ENCODE results near the gene ACBD3.

ACBD3 gene

DNA sequence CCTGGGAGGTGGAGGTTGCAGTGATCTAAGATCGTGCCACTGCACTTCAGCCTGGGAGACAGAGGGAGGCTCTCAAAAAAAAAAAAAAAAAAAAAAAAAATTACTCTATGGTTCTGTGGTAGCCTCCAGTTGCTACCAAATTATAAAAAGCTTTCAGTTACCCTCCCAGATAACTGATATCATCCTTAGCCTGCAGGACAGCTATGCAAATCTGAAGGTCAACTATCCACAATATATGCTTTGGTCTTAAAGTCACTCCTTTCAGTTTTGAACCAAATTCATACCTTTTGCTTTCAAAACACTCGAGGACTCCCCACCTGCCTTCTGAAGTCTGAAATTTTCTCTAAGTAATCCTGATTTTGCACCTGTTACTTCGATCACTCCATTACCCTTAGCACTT is 40.1 kb upstream of the ACBD3 start:
- Histone ChIP-seq H3K4me3 (ENCODE audit: low read depth in 1 of 2, low read length in 2 of 2) (no peak overlapping the region), H3K27me3 (ENCODE audit: insufficient read depth, low read length, poor library complexity) (no peaks in the 10 kb centered on the region), H3K79me2 (ENCODE audit: insufficient read depth, low read length) (no peaks in the 10 kb centered on the region), H3K27ac (ENCODE audit: low read length) (no peak overlapping the region), H3K9me3 (ENCODE audit: insufficient read depth, low read length, severe bottlenecking) (no peaks in the 10 kb centered on the region), H2AFZ (ENCODE audit: low read depth, low read length) (no peak overlapping the region), H3K36me3 (ENCODE audit: insufficient read depth, low read length) (peaks cover 23% of the 10 kb centered on the region; the same call in 1 of the 2 replicates), H3K4me2 (ENCODE audit: insufficient read depth, low read length) (no peak overlapping the region), H4K20me1 (ENCODE audit: insufficient read depth, low read length) (no peaks in the 10 kb centered on the region), H3K4me1 (ENCODE audit: insufficient read depth, low read length) (no peaks in the 10 kb centered on the region), H3K9ac (ENCODE audit: low read depth, low read length) (no peak overlapping the region)
- no peak for ATAC-seq (ENCODE audit: insufficient read depth, low read depth)
- no peak for DNase-seq
- TF ChIP-seq EZH2 (IDR thresholded peaks at IDR 0.05; ENCODE audit: borderline replicate concordance, low read depth, low read length, severe bottlenecking), result no peak
- TF ChIP-seq, protein P1, sequence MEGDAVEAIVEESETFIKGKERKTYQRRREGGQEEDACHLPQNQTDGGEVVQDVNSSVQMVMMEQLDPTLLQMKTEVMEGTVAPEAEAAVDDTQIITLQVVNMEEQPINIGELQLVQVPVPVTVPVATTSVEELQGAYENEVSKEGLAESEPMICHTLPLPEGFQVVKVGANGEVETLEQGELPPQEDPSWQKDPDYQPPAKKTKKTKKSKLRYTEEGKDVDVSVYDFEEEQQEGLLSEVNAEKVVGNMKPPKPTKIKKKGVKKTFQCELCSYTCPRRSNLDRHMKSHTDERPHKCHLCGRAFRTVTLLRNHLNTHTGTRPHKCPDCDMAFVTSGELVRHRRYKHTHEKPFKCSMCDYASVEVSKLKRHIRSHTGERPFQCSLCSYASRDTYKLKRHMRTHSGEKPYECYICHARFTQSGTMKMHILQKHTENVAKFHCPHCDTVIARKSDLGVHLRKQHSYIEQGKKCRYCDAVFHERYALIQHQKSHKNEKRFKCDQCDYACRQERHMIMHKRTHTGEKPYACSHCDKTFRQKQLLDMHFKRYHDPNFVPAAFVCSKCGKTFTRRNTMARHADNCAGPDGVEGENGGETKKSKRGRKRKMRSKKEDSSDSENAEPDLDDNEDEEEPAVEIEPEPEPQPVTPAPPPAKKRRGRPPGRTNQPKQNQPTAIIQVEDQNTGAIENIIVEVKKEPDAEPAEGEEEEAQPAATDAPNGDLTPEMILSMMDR (IDR thresholded peaks at IDR 0.05; ENCODE audit: borderline replicate concordance, extremely low read depth, low read length, poor library complexity, severe bottlenecking), result no peak

DNA sequence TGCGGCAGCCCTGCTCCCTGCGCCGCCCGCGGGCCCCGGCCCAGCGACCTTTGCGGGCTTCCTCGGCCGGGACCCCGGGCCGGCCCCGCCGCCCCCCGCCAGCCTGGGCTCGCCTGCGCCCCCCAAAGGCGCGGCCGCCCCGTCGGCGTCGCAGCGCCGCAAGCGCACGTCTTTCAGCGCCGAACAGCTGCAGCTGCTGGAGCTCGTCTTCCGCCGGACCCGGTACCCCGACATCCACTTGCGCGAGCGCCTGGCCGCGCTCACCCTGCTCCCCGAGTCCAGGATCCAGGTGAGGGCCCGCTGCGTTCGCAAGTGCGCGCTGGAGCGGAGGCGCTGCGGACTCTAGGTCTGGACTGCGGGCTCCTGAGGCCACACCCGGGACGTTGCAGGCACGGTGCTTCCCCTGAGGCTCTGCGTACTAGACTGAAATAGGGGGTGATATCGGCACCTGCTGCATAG is 37.3 kb upstream of the ACBD3 start:
- no peak for ATAC-seq (ENCODE audit: insufficient read depth, low read depth)
- H3K27me3 ChIP-seq (ENCODE audit: insufficient read depth, low read length, poor library complexity), result no peaks in the 10 kb centered on the region
- H3K27ac ChIP-seq (ENCODE audit: low read length), result no peak overlapping the region
- TF ChIP-seq, protein P1 (IDR thresholded peaks at IDR 0.05; ENCODE audit: borderline replicate concordance, extremely low read depth, low read length, poor library complexity, severe bottlenecking), result no peak
- TF ChIP-seq EZH2 (IDR thresholded peaks at IDR 0.05; ENCODE audit: borderline replicate concordance, low read depth, low read length, severe bottlenecking), result no peak
- H3K9ac ChIP-seq (ENCODE audit: low read depth, low read length), result no peak overlapping the region
- no peak overlapping the region for H2AFZ ChIP-seq (ENCODE audit: low read depth, low read length)
- no peak overlapping the region for H3K4me3 ChIP-seq (ENCODE audit: low read depth in 1 of 2, low read length in 2 of 2)
- H3K79me2 ChIP-seq (ENCODE audit: insufficient read depth, low read length), result no peaks in the 10 kb centered on the region
- no peaks in the 10 kb centered on the region for H4K20me1 ChIP-seq (ENCODE audit: insufficient read depth, low read length)
- H3K36me3 ChIP-seq (ENCODE audit: insufficient read depth, low read length), result peaks cover 4% of the 10 kb centered on the region; the same call in 1 of the 2 replicates
- H3K4me1 ChIP-seq (ENCODE audit: insufficient read depth, low read length), result no peaks in the 10 kb centered on the region
- H3K4me2 ChIP-seq (ENCODE audit: insufficient read depth, low read length), result no peak overlapping the region
- H3K9me3 ChIP-seq (ENCODE audit: insufficient read depth, low read length, severe bottlenecking), result no peaks in the 10 kb centered on the region
- no peak for DNase-seq

DNA sequence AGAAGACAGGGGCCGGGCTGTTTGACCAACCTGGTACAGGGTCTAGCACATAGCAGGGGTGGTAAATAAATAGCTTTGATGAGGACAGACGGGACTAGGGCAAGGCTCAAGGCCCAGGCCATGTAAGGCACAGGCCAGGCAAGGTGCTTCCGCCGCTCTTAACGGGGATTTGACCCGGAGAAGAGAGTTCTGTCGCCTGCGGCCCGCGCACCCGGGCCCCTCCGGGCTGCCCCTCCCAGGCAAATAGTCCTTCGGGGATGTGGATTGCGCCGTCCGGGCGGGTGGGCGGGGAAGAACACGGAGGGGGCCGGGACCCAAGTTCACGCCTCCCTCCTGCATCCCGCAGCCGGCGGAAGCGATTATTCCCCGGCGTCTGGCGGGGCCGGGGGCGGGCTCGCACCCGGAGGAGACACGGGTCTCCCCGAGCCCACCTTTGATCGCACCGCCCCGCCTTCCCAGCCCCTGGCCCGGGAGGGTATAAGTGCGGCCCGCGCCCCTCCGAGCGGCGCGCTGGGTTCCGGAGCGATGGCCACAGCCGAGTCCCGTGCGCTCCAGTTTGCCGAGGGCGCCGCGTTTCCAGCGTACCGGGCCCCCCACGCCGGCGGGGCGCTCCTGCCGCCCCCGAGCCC is 36.7 kb upstream of the ACBD3 start, which contains the start of gene MIXL1:
TSS of gene MIXL1 (plus strand) at position 508 of the 629 bp plus-strand sequence. CDS start at position 526, 18 bp downstream.
- Histone ChIP-seq H3K4me2 (ENCODE audit: insufficient read depth, low read length) (no peak within 1 kb of the TSS), H2AFZ (ENCODE audit: low read depth, low read length) (no peak within 1 kb of the TSS), H3K9me3 (ENCODE audit: insufficient read depth, low read length, severe bottlenecking) (no peaks in the 10 kb centered on the region), H3K4me1 (ENCODE audit: insufficient read depth, low read length) (no peaks in the 10 kb centered on the region), H3K36me3 (ENCODE audit: insufficient read depth, low read length) (no peaks in the 10 kb centered on the region), H3K79me2 (ENCODE audit: insufficient read depth, low read length) (no peaks in the 10 kb centered on the region), H3K27me3 (ENCODE audit: insufficient read depth, low read length, poor library complexity) (no peaks in the 10 kb centered on the region), H3K27ac (ENCODE audit: low read length) (no peak within 1 kb of the TSS), H3K9ac (ENCODE audit: low read depth, low read length) (no peak within 1 kb of the TSS), H4K20me1 (ENCODE audit: insufficient read depth, low read length) (no peaks in the 10 kb centered on the region), H3K4me3 (ENCODE audit: low read depth in 1 of 2, low read length in 2 of 2) (no peak within 1 kb of the TSS)
- TF ChIP-seq, protein P1 (IDR thresholded peaks at IDR 0.05; ENCODE audit: borderline replicate concordance, extremely low read depth, low read length, poor library complexity, severe bottlenecking), result no peak
- TF ChIP-seq EZH2 (IDR thresholded peaks at IDR 0.05; ENCODE audit: borderline replicate concordance, low read depth, low read length, severe bottlenecking), result no peak
- DNase-seq, result no peak
- 0 out of 3 replicates have a peak, but pooled peaks have one; percentile 24 for ATAC-seq (ENCODE audit: insufficient read depth, low read depth)
